Fibroblast of the conjunctiva (primary cell): ENCODE results near the gene SMARCD1.

Experiments used
- DNase-seq: peaks from one replicate; pipeline ENCODE4 v3.0.0-alpha.2; 2010; ENCODE audit warnings: low read depth

Gene SMARCD1

DNA sequence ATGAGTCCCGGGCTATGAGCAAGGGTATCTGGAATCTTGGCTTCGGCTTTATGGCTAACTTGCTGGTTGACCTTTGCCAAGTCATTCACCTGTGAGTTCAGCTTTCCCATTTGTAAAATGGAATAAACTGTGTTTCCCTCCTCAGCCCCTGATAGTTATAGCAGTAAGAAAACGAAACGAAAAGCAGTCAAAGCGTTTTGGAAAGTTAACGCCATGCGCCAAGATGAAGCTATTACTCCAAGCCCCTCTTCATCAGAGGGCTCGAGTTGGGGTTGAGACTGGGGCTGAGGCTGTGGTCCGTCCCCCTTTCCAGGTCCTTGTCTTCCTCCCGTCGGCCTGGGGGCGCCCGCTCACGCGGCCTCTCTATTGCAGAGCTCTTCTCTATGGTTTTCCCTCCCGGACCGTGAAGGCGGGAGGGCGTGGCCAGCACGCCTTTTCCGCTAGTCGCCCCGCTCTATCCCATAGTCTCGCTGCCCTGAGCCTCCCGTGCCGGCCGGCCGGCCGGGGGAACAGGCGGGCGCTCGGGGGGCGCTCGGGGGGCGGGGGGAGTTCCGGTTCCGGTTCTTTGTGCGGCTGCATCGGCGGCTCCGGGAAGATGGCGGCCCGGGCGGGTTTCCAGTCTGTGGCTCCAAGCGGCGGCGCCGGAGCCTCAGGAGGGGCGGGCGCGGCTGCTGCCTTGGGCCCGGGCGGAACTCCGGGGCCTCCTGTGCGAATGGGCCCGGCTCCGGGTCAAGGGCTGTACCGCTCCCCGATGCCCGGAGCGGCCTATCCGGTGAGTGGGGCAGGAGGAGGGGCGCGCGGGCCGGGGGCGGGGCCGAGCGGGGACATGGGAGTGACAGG is at the start of gene SMARCD1:
Gene SMARCD1 (plus strand): TSS at position 568 of the 840 bp plus-strand sequence. CDS start 28 bp downstream, at position 596.
- peak; percentile 85 for DNase-seq

DNA sequence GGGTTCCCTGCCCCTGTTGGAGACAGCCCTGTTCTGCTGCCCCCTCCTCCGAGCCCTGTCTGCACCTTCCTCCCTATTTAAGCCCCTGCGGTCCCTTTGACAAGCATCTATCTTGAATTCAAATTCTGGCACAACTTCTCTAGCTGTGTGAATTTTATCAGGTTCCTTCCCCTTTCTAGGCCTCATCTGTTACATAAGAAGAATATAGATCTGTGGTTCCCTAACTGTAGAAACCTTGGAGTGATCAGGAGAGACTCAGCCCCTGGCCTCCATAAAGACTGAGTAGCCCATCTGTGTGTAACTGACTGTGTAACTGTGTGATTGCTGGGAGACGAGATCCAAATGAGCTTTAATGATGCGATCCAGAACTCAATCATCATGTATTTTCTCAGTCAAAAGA is 46.8 kb upstream of the SMARCD1 start:
- no peak for DNase-seq

DNA sequence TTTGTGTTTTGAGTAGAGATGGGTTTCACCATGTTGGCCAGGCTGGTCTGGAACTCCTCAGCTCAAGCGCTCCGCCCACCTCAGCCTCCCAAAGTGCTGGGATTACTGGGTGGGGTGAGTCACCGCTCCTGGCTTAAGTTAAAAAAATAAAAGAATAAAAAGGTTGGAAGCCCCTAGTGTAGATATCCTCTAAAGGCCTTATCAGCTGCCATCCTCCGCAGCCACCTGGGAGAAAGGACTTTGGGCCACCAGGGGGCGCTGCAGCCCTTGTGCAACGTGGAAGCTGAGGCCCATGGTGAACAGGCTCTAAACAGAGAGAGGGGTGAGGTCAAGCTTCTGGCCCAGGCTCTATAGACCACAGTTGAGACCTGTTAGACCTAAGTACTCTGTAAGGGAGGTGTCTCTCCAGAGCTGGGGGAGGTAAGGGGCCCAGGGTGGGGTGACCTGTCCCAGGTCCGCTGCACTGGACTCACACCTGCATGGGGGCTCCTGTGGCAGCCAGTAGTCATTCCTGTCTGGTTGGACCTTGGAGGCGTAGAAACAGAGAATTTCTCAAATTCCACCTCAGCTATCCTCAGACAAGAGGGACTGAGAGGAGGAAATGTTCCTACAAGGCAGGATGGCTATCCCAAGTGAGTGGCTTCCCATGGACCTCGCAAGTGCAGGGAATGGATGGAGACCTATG is 45.8 kb upstream of the SMARCD1 start:
- peak; percentile 61 for DNase-seq

- no peak for DNase-seq
Measured at GRCh38 chr12:50040657-50041056, 44.5 kb upstream of the SMARCD1 start.

- DNase-seq = no peak
Measured at GRCh38 chr12:50041062-50041860, 43.9 kb upstream of the SMARCD1 start.

GRCh38 chr12:50041962-50042361 is 43.2 kb upstream of the SMARCD1 start:
- no peak for DNase-seq

- no peak for DNase-seq
Measured at GRCh38 chr12:50042693-50043092, 42.4 kb upstream of the SMARCD1 start.

GRCh38 chr12:50043308-50043707 is 41.8 kb upstream of the SMARCD1 start:
- no peak for DNase-seq

DNA sequence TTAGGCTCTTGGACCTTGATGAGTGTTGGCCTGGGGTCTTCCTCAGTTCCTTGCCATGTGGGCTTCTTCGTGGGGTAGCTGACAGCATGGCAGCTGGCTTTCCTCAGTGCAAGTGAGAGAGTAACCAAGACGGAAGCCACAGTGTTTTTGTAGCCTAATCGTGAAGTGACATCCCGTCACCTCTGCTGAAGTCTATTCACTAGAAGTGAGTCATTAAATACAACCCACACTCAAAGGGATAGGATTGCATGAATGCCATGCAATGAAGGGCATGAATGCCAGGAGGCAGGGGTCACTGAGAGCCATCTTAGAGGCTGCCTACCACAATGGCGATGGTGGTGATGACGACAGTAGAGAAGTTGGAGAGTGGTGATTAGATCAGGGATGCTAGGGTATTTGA is 41.3 kb upstream of the SMARCD1 start:
- DNase-seq = no peak

GRCh38 chr12:50047693-50048250 is 37.4 kb upstream of the SMARCD1 start:
- DNase-seq = no peak

GRCh38 chr12:50049254-50050118 is 35.7 kb upstream of the SMARCD1 start:
- no peak for DNase-seq

GRCh38 chr12:50050119-50050385 is 35.1 kb upstream of the SMARCD1 start:
- DNase-seq = no peak

DNA sequence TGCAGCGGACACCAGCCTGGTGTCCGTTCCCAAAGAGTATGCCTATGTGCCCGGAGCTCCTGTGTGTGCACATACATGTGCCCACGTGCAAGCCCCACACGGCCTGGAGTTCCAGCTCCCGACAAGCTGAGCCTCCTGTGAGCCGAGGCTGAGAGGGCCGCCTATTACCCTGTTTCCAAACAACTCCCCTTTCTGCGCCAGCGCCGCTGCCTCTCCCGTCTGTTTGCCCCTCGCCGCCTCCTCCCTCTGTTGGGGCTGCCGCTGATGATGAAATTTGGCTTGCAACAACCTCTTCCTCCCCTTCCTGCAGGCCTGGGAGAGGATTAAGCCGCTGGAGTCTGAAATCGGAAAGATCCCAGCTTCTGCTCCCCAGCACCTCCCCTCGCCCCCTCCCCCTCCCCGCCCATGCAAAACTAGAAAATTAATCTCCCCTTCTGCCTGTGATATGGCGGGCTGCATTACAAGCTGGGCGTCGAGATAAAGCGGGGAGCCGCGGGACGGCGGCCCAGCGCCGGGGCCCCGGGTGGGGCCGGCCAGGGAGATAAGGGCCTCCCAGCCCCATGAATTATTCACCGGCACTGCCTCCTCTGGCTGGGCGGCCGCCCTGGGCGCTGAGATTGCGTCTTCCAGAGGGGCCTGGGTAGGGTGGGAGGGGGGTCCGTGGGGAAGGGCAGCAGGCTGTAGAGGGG is 34.6 kb upstream of the SMARCD1 start:
- DNase-seq = peak; percentile 58

DNA sequence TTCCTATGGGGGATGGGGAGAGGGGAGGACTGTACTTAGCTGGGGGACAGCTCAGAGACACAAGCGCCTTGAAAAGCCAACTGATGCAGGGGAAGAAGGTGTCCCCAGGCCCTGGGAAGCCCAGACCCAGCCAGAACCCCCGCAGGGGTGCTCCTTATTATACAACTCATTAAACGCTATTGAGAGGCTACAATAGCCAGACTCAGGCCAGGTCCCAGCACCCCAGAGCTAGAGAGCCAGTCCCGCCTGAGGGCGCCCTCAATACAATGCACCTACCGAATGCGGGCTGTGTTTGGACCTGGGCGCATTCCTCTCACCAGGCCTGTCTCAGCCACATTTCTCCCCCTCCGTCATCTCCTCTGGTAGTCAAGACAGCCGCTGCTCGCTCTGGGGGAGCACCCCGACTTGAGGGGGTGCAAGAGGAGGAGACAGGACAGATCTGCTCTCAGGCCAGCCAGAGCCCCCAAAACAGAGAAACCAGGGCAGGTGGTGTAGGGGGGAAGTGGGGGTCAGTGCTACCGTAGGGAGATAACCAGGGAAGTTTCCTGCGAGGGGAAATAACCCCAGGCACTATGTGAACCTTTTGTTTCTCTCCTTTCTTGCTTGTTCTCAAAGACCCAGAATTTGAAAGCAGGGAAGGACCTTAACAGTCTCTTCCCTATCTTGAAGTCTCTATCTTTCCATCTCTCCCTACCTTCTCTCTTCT is 33.9 kb upstream of the SMARCD1 start:
- no peak for DNase-seq

DNA sequence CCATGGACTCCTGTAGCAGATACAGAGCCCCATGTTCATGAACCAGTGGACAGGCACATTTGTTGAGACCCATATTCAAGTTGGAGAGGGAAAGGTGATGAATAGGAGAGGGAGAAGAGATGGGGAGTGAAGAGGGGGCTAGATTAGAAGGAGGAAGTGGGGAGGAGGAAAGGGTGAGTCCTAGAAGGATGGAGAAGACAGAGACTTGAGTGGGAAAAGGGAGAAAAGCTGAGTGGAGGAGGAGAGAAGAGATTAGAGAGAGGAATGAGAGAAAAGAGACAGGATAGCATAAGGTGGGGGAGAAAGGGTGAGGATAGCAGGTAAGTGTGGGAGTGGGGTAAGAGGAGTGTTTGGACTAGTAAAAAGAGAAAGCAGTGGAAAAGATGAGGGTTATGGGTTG is 32.6 kb upstream of the SMARCD1 start:
- DNase-seq = no peak

DNA sequence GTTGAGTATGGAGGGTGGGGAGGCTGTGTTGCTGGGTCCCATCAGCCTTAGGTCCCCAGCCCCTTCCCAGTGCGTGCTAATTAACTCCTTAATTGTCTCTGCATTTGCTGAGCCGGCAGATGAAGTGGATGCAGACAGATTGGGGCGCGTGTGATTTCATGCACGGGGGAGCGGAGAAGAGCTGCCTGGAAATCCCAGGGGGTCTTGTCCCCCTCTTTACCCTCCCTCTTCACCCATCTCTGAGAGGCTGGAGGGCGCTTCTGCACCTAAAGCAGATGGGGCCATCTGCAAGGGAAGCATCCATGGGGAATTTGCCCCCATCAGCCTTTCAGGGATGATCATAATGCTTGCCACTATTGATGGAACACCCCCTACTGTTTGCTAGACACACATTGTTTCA is 32.2 kb upstream of the SMARCD1 start:
- no peak for DNase-seq

DNA sequence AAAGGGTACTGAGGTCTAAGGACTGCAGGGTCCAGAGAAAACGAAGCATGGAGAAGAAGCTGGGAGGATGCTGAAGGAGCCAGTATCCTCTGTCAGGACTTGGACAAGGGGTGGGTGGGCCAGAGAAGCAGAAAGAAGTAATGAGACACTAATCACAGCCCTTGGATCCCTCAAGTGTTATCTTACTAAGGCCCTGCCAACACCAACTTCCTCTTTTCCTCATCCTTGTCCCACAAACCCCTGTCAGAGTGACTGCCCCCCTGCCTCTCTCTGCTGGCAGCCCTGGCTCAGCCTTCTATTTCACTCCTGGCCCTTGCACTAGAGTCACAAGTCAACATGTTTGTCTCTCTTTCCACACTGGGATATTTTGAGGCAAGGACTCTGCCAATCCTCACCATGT is 31.6 kb upstream of the SMARCD1 start:
- no peak for DNase-seq

DNA sequence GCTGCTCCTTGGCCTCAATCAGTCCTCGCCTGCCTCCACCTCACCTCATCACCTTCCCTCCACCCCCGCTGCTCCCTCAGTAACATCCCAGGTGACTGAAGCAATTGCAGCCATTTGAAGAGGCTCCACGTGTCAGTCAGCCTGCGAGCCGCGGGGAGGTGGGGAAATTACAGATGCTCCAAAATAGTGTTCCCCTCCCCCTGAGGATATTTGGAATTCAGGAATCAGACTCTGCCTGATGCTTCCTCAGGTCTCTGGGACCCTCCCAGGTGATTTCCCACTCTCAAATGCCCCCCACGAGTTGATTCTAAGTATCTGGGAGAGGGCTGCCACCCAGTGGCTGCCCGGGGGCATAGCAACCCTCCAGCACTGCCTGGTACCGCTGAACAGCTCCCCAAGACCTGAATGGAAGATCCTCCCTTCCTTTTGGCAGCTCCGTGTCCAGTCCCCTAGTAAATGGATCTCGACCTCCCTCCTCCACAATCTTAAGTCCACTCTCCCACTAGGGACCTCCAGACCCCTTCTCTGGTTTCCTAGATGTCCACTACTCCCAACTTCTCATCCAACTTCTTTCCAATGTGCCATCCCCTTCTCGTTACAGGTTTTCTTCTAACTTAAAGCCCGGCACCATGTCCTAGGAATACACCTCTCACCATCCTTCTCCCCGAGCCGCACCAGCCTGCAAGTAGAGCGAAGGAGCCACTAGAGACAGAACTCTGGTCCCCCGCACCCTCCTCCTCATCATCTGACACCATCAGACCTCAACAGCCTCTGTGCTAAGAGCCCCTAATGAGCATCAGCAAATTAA is 29.1 kb upstream of the SMARCD1 start:
- peak; percentile 28 for DNase-seq

DNA sequence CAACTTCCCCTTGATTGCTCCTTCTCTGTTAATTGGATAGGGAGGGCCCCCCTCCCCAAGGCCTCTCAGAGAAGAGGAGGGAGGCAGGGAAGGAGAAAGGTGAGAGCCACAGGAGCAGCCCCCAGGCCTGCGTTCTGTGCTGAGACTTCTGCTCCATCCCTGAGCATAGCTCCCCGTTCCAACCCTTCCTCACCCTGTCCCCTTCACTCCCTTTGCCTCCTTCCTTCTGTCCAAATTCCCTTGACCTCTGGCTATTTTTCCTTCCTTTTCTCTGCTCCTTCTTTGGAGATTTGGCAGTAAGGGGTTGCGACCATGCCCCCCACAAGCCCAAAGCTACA is 28.5 kb upstream of the SMARCD1 start:
- no peak for DNase-seq
